GM18870 (cell line): Measurements from ENCODE around the gene N4BP2.

Source experiments
- ATAC-seq: cut with Tn5 transposase; IDR thresholded peaks from one replicate; pipeline ENCODE4 v1.9.1; 2021; ENCODE audit warnings: moderate library complexity; ENCODE audit not compliant: unreplicated experiment

N4BP2 gene

DNA sequence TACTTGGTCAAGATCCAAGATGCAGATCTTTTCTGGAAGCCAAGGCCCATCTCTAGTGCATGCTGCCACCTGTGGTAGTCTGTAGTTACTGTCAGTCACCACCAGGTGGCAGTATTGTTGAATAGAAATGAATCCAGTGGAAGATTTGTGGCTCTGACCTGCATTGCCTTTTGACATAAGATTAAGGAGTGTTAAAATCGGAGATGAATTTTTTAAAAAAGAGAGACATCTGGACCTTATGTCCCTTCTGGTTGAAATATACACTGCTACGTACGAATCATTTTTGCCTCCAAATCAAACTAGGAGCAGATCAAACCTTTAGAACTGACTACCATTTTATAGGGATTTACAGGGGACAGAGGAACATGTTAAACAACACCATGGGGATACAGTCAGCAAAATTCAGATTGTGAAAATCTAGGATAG is 93.3 kb downstream of the N4BP2 start:
- ATAC-seq, result peak; percentile 70

DNA sequence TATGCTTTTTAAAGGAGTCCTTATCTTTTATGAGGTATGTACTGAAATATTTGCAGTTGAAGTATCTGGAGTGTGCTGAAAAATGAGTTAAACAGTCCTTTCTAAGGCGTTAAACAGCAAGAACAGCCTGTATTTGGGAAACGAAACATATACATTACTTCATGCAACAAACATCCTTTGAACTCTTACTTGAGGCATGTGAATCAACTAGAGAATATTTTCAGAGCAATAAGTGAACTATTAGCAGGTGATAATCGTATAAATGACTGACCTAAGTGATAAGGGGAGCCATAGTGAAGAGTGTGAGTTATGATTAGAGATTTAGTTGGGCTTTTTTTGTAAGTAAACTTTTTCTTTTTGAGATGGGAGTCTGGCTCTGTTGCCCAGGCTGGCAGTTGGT is 94.3 kb downstream of the N4BP2 start:
- ATAC-seq, result no peak

DNA sequence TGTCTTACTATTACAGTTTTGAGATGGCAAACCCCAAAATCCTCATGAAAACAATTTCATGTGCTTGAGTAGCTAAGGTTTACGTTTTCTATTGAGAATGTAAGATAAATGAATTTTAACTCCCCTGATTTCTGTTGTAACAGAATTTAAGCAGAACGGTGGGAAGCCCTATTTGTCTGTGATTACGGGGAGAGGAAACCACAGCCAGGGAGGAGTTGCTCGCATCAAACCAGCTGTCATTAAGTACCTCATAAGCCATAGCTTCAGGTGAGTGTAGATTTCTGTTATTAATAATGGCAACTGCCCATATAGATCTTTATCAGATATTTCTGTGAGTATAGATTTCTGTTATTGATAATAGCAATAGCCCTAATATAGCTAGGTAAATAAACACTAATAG is 96.0 kb downstream of the N4BP2 start:
- no peak for ATAC-seq

DNA sequence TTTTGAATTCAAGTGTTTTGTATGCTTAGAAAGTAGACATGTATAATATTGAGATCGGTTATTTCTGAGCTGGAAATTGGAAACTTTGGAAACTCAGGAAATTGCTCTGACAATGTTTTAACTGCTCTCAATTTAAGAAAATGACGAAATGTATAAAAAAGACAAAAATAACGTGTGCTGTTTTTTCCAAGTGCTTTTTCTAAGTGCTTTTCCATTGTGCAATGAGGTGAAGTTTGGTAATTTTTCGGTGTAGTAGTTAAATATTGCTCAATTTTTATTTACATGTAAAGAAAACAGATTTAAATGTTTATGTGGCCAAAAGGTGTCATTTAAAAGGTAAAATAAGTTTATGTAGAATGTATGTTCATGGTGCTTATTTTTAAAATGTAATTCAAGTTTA is 100.8 kb downstream of the N4BP2 start:
- no peak for ATAC-seq

DNA sequence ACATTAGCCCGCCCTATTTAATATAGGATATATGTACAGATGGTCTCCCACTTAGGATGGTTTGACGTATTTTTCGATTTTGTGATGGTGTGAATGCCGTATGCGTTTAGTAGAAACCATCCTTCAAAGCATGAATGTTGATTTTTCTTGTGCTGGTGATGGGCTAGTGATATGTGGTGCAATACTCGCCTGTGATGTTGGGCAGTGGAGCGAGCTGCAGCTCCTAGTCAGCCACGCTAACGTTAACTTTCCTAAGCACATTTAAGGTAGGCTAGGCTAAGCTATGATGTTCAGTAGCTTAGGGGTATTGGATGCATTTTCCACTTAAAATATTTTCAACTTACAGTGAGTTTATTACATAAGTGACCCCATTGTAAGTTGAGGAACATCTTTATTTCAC is 103.6 kb downstream of the N4BP2 start:
- no peak for ATAC-seq

DNA sequence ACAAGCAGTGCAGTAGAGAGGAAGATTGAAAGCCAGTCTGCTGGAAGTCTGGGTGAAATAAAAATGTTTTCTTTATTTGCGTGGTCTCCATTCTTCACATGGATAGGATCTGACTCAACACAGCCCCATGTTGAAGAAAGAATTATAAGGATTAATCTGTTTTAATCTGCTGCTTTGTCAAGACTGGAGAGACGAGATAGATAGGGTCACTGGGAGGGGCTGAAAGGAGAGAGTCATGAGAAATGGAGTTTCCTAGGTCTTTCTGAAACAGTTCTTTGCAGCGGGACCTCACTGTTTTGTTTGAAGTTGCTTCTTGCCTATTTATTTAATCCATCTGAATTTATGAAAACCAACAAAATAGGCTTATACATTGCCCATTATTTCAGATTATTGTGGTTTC is 107.8 kb downstream of the N4BP2 start:
- no peak for ATAC-seq

DNA sequence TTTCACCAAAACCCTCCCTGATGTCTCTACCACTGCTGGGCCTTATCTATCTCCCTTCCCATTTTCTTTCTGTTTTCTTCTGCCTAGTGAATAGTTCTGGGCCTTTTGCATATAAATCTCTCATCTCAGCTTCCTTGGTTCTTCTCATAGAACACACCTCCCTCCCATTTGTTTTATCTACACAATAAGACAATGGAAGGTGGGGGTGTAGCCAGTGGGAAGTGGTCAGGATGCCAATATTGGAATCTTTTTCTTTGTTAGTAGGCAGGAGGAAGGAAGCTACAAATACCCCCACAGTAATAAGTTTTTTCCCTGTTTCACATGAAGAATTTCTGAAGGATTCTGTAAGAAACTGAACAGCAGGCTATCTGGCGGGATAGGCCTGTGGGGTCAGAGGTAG is 109.3 kb downstream of the N4BP2 start:
- no peak for ATAC-seq

DNA sequence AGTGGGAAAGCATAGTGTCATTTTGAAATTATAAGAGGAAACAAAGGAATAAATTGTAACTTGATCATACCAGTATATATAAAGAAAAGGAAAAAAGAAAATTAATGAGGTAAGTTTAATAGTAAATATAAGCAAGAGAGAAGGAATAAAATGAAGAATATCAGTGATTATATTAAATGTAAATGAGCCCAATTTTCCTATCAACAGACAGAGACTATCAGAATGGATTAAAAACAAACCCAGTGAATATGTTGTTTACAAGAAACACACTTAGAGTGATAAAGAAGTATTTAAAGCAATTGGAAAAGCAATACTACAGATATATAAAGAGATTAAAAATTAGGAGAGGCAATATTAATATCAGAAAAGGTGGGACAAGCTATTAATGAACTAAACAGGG is 111.4 kb downstream of the N4BP2 start:
- no peak for ATAC-seq

DNA sequence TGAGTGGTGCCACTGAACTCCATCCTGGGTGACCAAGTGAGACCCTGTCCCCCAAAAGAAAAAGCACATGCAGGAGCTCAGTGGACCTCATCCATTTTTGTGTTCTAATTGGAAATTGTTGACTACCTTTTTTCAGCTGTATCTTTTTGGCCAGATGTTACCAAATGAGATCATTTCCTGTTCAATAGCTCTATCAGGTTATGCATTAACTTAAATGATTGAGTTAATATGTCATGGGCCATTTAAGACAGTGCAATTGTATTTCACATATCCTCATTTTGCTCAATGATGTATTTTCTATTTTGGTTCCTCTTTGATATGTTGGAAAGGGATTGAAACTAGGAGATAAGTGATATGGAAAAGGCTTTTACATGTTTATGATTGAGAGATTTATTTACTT is 113.9 kb downstream of the N4BP2 start:
- peak; percentile 59 for ATAC-seq

DNA sequence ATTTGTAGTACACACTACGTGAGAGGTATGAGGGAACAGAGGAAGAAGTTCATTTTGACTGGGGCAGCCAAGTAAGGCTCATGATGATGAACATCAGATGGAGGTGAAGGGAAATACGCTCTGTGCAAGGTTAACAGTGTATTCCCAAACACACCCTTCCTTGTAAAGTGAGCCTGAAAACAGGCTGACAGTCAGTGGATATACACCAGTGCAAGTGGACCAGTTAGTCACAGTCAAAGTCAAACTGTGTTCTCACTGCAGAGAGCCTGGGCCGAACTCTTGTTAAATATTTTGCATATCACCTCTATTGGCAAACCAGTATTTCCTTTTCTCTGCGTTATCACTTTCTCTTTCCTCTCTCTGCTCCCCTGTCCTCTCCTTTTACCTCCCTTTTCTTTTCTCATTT is 116.8 kb downstream of the N4BP2 start:
- peak; percentile 64 for ATAC-seq

DNA sequence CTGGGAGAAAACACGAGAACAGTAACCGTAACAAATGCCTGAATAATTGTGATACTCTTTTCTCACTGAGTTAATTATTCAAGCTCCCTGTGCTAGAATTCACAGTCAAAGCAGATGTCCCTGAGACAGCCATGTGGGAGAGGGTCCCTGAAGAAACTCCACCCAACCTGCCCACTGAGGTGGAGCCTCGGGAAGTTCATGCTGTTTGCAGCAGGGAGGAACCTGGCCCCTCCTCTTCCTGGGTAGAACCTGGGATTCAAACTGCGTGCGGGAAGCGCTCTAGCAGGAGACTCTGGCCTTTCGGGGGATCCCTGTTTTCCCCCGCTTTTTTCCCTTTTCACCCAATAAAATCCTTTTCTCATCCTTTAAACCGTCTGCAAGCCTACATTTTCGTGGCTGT is 120.0 kb downstream of the N4BP2 start:
- no peak for ATAC-seq

DNA sequence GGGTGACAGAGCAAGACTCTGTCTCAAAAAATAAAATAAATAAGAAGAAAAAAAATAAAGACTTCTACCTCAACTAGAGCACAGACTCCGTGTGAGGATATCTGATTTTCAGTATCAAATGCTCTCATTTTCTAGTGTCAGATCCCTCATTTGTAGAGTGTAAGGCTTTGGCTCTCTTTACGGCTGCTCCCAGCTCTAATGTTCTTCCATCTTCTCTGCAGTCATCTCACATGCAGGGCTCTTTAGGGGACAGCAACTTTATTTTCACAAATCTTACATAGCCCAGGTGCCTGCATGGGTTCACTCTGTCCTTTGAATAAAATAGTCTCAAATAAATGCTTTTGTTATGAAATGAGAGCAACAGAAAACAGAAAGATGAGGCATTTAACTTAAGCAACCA is 120.9 kb downstream of the N4BP2 start:
- ATAC-seq, result no peak

DNA sequence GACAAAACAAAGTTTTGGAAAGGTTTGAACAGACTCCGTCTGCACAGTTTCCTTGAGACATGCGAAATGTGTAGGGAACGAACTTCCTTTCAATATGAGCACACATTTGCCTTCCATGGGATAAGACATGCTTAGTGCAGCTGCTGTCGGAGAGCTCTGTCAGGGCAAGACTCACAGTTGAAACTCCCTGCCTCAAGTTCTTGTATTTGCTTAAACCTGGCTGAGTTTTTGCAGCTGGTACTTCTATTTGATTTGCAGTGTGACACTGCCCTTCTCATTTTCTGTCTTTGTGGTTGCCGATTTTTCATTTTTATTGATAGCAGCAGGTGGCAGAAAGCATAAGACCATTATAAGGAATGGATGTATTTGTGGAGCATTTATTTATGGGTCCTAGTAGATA is 122.0 kb downstream of the N4BP2 start:
- no peak for ATAC-seq

DNA sequence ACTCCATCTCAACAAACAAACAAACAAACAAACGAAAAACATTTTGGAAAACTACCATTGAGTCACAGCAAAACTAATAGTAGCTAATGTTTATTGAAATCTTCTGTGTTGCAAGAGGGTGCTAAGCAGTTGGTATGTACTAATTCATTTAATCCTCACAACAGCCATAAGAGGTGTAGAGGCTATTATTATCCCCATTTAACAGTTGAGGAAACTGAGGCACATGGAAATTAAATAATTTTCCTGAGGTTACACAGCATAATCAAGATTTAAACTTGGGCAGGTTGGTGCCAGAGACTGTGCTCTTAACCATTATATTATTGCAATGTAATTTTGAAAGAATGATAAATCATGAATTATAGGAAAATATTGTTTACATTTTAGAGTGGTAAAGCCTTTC is 122.7 kb downstream of the N4BP2 start:
- ATAC-seq, result no peak

DNA sequence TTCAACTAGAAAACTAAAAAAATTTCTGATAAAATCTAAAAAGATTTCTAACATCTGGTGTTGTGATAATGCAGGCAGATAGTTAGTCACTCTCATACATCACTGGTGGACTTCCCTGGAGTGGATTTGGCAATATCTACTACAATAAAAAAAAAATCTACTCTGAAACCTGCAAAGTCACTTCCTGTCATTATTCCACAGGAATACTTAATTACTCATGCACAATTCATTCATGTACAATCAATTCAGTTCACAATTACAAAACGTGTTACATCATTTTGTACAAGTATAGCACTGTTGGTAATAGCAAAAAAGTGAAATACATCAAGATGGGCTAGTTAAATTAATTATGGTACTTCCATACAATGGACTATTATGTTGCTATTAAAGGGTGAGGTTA is 123.7 kb downstream of the N4BP2 start:
- ATAC-seq, result no peak

DNA sequence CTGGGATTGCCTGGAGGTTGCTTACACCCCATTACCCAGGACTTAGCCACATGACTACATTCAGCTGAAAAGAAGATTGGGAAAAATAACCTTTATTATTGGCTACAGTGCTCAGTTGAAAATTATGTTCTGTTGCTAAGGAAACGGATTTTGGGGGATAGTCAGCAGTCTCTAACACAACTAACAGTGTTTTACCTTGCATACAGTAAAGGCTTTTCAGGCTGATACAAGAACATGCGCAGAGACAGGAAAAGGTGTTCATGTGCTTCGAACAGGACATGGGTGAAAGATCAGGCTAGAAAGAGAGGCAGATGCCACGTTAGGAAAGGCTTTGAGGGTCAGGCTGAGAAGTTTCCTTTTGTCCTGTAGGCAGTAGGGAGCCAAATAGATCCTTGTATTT is 125.4 kb downstream of the N4BP2 start:
- no peak for ATAC-seq

DNA sequence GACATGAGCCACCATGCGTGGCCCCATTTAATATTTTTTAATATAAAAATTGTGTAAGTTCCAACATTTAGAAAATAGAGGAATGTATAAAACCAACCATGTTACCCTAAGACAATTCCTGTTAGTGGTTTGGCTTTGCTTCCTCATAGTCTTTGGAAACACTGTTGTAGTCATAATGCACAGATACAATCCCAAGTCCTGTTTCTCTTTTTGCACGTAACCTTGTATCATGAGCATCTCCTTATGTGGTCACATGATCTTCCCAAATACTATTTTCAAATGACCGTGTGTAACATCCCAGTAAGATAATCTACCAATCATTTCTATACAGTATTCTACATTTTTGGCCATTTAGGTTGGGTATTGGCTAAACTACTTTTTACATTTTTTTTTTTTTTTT is 126.3 kb downstream of the N4BP2 start:
- ATAC-seq, result no peak

DNA sequence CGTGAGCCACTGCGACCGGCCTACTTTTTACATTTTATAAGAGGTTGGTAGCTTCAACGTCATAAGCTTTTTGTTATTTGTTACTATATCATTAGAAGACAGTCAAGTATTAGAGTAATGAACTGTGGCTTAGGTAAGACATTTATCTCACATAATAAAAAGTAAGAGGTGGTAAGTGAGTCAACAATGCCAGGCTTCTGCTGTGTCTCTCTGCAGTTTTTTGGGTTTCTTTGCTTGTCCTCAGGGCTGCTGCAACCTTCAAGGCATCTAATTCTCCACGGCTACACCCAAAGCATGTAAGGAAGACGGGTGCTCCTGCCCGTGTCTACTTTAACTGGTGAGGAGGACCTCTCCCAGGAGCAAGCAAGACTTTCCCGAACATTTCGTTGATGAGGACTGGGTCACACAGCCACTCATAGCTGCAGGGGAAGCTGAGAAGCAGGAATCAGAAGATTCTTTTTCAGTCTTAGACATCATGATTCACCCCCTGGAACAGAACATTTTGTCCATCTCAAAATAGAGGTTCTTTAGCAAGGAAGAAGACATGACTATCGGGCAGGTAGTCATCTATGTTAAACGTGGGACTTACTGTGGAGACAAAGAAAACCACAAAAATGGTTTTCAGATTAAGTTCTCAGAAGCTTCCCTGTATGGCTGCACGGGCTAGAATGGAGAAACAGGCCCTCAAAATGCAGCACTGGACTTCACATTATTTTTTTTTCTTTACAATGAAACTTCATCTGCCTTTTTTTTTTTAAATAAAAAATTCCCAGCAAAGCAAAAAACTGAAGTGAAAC is 127.2 kb downstream of the N4BP2 start:
- no peak for ATAC-seq

DNA sequence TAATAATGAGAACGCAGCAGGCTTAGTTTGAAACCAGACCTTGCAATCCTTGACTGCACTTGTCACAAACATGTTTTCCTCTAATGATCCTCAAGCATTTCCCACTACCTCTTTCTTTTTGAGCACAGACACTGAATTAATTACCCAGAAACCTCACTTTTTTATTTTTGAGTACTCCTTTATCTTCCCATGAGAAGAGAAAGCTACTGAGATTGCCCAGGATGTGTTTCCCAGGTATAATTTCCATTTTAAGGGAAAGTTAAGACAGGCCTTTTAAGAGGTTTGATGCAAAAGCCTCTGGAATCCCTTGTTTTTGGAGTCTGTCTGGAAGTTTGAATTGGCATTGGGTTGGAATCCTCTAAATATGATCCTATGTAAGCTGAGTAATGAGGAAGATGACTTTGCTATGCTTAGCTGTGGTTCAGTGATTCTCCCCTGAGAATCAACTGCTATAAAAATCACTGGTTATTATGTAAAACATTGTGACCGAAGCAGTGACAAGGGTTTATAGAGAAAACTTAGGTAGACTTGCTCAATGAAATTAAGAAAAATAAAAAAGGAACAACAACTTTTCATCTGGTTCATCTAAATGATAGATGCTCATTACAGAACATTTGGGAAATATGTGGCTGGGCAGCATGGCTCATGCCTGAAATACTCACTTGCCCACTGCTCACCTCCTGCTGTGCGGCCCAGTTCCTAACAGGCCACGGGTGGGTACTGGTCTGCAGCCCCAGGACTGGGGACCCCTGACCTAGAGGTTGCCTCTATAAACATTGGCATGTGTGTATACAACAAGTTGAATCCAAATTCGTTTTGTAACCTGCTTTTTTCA is 129.4 kb downstream of the N4BP2 start:
- ATAC-seq, result peak; percentile 48

DNA sequence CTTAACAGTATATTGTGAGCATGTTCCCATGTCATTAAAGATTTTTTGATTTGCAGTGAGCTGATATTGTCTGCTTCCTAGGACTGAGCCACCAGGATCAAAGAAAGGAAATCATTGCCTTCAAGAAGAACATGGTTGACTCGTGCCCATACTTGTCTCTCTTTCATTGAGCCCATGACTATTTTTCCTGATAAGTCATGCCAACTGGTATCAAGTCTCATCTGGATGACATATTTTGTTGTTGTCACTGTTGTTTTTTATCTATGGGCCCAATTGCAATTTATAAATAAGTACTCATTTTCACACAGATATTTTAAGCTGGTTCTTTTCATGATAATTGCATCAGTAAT is 130.0 kb downstream of the N4BP2 start:
- no peak for ATAC-seq

DNA sequence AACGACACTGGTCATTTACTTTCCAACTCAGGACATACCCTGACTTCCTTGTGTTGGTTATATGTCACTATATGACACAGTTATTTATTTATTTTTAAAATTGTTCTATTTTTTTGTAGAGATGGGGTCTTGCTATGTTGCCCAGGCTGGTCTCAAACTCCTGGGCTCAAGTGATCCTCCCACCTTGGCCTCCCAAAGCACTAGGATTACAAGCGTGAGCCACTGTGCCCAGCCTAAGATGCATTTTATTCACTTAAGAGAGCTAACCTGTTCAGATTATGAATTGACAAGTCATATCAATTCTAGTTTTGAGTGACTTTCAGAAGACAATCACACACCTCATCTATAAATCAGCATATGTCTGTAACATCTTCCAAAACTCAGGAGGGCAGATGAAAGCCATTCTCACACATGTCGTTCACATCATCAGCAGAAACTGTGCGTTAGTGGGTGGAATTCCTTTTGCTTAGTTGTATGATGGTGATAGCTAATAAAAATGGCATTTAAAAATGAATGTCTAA is 130.8 kb downstream of the N4BP2 start:
- no peak for ATAC-seq

DNA sequence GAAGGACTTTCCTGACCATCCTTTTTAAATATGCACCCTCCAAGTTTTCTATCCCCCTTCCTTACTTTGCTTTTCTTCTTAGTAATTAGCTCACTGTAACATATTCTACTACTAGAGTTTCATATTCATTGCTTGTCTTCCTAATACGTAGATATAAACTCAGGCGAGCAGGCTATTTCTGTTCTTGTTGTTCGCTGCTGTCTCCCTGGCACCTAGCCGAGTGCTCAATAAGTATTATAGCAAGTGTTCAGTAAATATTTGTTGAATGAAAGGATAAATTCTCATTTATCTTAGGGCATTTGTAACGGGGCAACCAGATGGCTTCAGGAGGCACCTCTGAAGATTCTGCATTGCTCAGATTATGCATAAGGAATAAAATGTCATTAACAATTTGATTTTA is 133.4 kb downstream of the N4BP2 start:
- ATAC-seq, result no peak
